Osteoblast (primary cell): ENCODE results near the gene PAQR4. TPM values are rescaled to one million over a fixed set of nuclear protein-coding genes. Genes with fewer than 3 reads are reported as not detected.
"Not testable (repeated sequence)": the region's sequence is repeated elsewhere in the genome, so short reads cannot be mapped to it uniquely, and the experiment has no call there.

Source experiments
- DNase-seq: peaks from one replicate; pipeline ENCODE4 v3.0.0; 2011; ENCODE audit warnings: low spot score, mixed read lengths; ENCODE audit not compliant: insufficient read length; ENCODE audit errors: missing footprints
- H2AFZ ChIP-seq: 2 replicates; pipeline ENCODE4 v1.6.0; 2011; ENCODE audit warnings: mild to moderate bottlenecking, low read length
- H3K27ac ChIP-seq: 2 replicates; pipeline ENCODE4 v1.5.1; 2011; ENCODE audit warnings: mild to moderate bottlenecking, low read depth, low read length, moderate library complexity
- H3K27me3 ChIP-seq: 2 replicates; pipeline ENCODE4 v1.6.0; 2012; ENCODE audit warnings: mild to moderate bottlenecking, control low read depth, inconsistent platforms, low read length, moderate library complexity; ENCODE audit not compliant: insufficient read depth
- H3K36me3 ChIP-seq: 2 replicates; pipeline ENCODE4 v1.5.1; 2011; ENCODE audit warnings: mild to moderate bottlenecking, low read length, control low read depth, moderate library complexity; ENCODE audit not compliant: insufficient read depth
- H3K4me1 ChIP-seq: 2 replicates; pipeline ENCODE4 v1.5.1; 2011; ENCODE audit warnings: mild to moderate bottlenecking, low read length, control low read depth, moderate library complexity; ENCODE audit not compliant: insufficient read depth
- H3K4me2 ChIP-seq: 2 replicates; pipeline ENCODE4 v1.6.0; 2011; ENCODE audit warnings: mild to moderate bottlenecking, low read length; ENCODE audit not compliant: insufficient read depth
- H3K4me3 ChIP-seq: fragments of 200-600 bp; sonication (generic); 3 replicates; pipeline ENCODE4 v1.5.1; 2012; ENCODE audit warnings: mild to moderate bottlenecking, low read length, inconsistent platforms; ENCODE audit not compliant: insufficient read depth
- H3K79me2 ChIP-seq: 2 replicates; pipeline ENCODE4 v1.6.0; 2012; ENCODE audit warnings: mild to moderate bottlenecking, low read length, control low read depth, inconsistent platforms; ENCODE audit not compliant: insufficient read depth
- H3K9me3 ChIP-seq: 2 replicates; pipeline ENCODE4 v1.5.1; 2011; ENCODE audit warnings: low read depth, low read length, control low read depth
- H4K20me1 ChIP-seq: 2 replicates; pipeline ENCODE4 v1.6.0; 2012; ENCODE audit warnings: mild to moderate bottlenecking, low read length, control low read depth; ENCODE audit not compliant: insufficient read depth
- CTCF ChIP-seq: IDR thresholded peaks from 2 replicates; pipeline ENCODE4 v1.5.1; 2011; ENCODE audit warnings: mild to moderate bottlenecking, low read depth, low read length, moderate library complexity; ENCODE audit errors: extremely low read depth
- total RNA-seq: library from RNA; depleted of rRNA; stranded (reverse); fragments of >200 nt; gene quantifications from 2 replicates; pipeline ENCODE4 v1.2.3, GENCODE V29; 2012

Gene PAQR4
- total RNA-seq, 1 donor: 1.8 TPM

- peaks cover 42% of the 10 kb centered on the region for H3K79me2 ChIP-seq
- peak overlapping the region; percentile 43 for H3K27ac ChIP-seq
- peak overlapping the region; percentile 60 for H3K4me3 ChIP-seq
- TF ChIP-seq CTCF: peak; percentile 95
- peak overlapping the region; percentile 80 for H3K4me2 ChIP-seq
- DNase-seq: peak; percentile 96
- H4K20me1 ChIP-seq: peaks cover 39% of the 10 kb centered on the region
- no peaks in the 10 kb centered on the region for H3K27me3 ChIP-seq
- peaks cover 8% of the 10 kb centered on the region for H3K4me1 ChIP-seq
- no peaks in the 10 kb centered on the region for H3K9me3 ChIP-seq
- H2AFZ ChIP-seq: peak overlapping the region; percentile 77
- H3K36me3 ChIP-seq: peaks cover 22% of the 10 kb centered on the region
These were observed 42.0 kb upstream of the PAQR4 start for GRCh38 chr16:2927010-2927646.

GRCh38 chr16:2928151-2928550 lies 41.0 kb upstream of the PAQR4 start:
- H3K36me3 ChIP-seq: peaks cover 22% of the 10 kb centered on the region
- not testable (repeated sequence) for H3K9me3 ChIP-seq, H3K4me3 ChIP-seq, H3K4me2 ChIP-seq, H3K27me3 ChIP-seq, H2AFZ ChIP-seq, H3K4me1 ChIP-seq, H3K27ac ChIP-seq
- peak; percentile 62 for DNase-seq
- H4K20me1 ChIP-seq: peaks cover 45% of the 10 kb centered on the region
- peaks cover 33% of the 10 kb centered on the region for H3K79me2 ChIP-seq

GRCh38 chr16:2928796-2929195 lies 40.4 kb upstream of the PAQR4 start:
- peaks cover 28% of the 10 kb centered on the region for H3K79me2 ChIP-seq
- H4K20me1 ChIP-seq: peaks cover 45% of the 10 kb centered on the region
- no peak for TF ChIP-seq CTCF
- no peak overlapping the region for H3K4me3 ChIP-seq
- peak; percentile 26 for DNase-seq
- no peaks in the 10 kb centered on the region for H3K9me3 ChIP-seq
- H3K36me3 ChIP-seq: peaks cover 22% of the 10 kb centered on the region
- H2AFZ ChIP-seq: no peak overlapping the region
- peaks cover 8% of the 10 kb centered on the region for H3K4me1 ChIP-seq
- no peak overlapping the region for H3K27ac ChIP-seq
- H3K27me3 ChIP-seq: no peaks in the 10 kb centered on the region
- H3K4me2 ChIP-seq: no peak overlapping the region

GRCh38 chr16:2929693-2930092 lies 39.5 kb upstream of the PAQR4 start:
- H3K9me3 ChIP-seq: no peaks in the 10 kb centered on the region
- H2AFZ ChIP-seq: no peak overlapping the region
- peaks cover 8% of the 10 kb centered on the region for H3K4me1 ChIP-seq
- no peak for TF ChIP-seq CTCF
- peaks cover 40% of the 10 kb centered on the region for H4K20me1 ChIP-seq
- peaks cover 21% of the 10 kb centered on the region for H3K79me2 ChIP-seq
- no peak overlapping the region for H3K4me2 ChIP-seq
- no peak overlapping the region for H3K4me3 ChIP-seq
- no peaks in the 10 kb centered on the region for H3K27me3 ChIP-seq
- DNase-seq: peak; percentile 19
- no peak overlapping the region for H3K27ac ChIP-seq
- H3K36me3 ChIP-seq: peaks cover 31% of the 10 kb centered on the region
